HG02981 (cell line): ENCODE results near the gene CANX.
"Not testable (repeated sequence)": the region's sequence is repeated elsewhere in the genome, so short reads cannot be mapped to it uniquely, and the experiment has no call there.

Experiments used
- ATAC-seq: cut with Tn5 transposase; IDR thresholded peaks from one replicate; pipeline ENCODE4 v1.9.1; 2021; ENCODE audit warnings: mild to moderate bottlenecking, moderate library complexity; ENCODE audit not compliant: unreplicated experiment

The CANX gene

DNA sequence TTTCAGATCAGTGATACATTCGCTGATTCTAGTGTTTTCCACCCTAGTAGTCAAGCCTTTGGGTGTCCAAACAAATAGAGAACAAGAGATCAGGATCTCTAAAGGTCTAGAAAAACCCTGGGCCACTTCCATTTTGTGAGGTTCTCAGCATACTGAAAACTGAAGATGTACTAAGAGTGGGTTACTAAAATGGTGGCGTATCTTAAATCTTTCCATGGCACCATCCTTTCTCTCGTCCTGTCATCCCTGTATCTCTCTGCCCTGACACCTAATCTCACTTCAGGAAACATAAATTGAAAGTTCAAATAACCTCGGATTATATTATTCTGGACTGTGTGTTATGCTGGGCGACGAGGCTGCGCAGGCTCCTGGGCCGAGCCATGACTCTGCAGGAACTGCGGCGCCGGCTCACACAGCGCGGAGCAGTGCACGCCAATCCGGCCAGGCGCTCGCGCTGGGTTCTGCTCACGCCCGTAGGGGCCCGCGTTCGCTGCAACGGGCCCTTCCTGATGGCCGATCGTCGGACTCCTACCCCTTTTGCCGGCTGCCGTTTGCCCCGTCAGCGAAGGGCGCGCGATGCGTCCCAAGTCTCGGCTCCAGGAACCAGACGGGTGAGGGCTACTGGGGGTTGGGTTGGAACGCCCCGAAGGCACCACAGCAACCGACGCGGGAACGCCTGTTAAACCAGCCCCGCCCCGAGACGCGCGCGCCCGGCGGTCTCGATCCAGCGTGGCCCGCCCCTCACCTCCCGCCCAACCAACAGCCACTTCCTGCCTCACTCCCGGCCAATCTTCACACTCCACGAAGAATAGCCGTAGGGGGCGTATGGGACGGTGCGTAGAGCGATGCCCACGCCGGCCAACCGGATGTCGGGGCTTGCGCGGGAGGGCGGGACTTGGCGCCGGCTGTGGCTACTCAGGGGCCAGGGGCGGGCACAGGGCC is 503 bp upstream of the CANX start:
- ATAC-seq: peak; percentile 87

DNA sequence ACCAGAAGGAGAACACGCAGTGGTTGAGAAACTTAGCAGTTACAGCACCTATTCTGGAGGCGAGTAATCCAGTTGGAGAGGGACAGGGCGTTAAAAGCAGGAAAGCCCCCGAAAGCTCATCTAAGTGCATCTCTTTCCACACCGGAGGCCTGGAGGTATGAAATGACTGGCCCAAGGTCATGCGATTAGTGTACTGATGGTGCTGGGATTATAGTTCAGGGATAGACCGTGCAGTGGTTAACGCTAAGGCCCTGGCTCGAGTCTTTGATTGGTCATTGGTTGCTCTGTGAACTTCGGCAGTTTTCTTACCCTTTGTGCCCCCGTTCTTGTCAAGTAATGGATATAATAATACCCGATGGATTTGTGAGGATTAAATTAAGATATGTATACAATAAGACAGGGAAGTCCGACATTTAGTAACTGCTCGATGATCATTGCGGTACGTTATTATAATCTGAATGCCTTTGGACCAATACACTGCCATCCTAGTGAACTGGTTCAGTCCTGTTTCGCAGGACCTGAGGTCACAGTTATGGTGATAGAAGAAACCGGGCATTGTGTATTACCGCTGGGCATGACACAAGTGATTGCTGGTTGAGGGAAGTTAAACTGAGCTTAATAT is 960 bp downstream of the CANX start:
- ATAC-seq: no peak

GRCh38 chr5:179700401-179700918 is 1.7 kb downstream of the CANX start:
- no peak for ATAC-seq

- no peak for ATAC-seq
Observed at GRCh38 chr5:179716286-179716685, 17.5 kb downstream of the CANX start.

- ATAC-seq: no peak
Observed at GRCh38 chr5:179720222-179720621, 21.5 kb downstream of the CANX start.

- no peak for ATAC-seq
Observed at GRCh38 chr5:179724163-179724562, 25.4 kb downstream of the CANX start.

GRCh38 chr5:179727106-179727505 is 28.3 kb downstream of the CANX start:
- no peak for ATAC-seq

DNA sequence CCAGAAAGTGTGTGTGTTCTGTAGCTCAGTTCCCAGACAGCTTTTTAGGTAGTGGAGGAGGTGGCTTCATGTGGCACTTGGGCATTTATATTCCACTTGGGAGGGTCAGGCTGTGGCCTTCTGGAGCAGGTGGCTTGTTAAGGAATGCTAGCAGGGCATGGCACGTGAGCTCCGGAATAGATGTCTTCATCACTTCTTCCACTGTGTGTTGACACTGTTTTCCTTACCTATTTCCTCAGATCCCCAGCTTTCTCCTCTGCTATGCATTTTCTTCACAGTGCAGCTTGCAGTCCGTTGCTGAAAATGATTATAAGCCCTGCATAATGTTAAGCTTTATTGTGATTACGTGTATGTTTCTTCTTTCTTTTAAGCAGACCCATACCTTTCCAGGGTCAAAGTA is 30.5 kb downstream of the CANX start:
- no peak for ATAC-seq

DNA sequence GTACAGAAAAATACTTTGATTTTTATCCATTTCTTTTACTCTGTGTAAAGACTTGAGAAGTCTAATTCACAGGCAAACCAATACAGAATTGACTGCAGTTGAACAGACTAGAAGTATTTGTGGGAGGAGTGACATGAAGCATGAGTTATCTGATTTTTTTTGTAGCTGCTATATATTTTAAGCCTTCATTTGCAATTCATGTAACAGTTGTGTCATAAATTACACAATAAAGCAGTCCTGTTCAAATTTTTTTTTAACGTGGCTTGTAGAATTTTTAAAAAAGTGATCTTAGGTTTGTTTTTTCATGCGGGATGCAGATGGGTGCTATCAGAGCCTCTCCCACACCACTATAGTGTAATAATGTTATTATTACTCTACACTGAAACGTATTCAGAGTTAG is 31.0 kb downstream of the CANX start:
- ATAC-seq: no peak

GRCh38 chr5:179730356-179730755 is 31.6 kb downstream of the CANX start:
- ATAC-seq: no peak

- ATAC-seq: no peak
Observed at GRCh38 chr5:179730852-179731251, 32.1 kb downstream of the CANX start.

DNA sequence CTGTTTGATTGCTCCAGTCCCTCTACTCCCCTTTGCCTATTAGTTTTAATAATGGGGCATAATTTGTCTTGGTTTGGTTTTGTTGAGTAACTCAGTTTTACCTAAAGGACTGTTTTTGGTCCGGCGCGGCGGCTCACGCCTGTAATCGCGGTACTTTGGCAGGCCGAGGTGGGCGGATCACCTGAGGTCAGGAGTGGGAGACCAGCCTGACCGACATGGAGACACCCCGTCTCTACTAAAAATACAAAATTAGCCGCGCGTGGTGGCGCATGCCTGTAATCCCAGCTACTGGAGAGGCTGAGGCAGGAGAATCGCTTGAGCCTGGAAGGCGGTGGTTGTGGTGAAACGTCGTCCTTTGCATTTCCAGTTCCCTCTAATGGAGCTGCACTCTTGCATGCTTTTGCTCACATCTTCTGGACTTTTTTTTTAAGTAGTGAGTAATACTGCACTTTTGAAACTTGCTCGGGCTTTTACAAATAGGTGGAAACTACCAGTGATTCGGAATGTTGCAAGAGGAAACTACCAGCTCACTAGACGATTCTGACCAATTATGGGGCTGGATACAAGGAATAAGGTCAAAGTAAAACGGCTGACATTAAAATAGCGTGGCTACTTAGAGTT is 33.1 kb downstream of the CANX start:
- ATAC-seq: peak; percentile 9

GRCh38 chr5:179732412-179732917 is 33.7 kb downstream of the CANX start, which contains the start of gene MAML1:
Gene MAML1, plus strand, starts transcription at chr5:179732822. Its CDS starts 291 bp downstream, at chr5:179733113.
- peak; percentile 94 for ATAC-seq

DNA sequence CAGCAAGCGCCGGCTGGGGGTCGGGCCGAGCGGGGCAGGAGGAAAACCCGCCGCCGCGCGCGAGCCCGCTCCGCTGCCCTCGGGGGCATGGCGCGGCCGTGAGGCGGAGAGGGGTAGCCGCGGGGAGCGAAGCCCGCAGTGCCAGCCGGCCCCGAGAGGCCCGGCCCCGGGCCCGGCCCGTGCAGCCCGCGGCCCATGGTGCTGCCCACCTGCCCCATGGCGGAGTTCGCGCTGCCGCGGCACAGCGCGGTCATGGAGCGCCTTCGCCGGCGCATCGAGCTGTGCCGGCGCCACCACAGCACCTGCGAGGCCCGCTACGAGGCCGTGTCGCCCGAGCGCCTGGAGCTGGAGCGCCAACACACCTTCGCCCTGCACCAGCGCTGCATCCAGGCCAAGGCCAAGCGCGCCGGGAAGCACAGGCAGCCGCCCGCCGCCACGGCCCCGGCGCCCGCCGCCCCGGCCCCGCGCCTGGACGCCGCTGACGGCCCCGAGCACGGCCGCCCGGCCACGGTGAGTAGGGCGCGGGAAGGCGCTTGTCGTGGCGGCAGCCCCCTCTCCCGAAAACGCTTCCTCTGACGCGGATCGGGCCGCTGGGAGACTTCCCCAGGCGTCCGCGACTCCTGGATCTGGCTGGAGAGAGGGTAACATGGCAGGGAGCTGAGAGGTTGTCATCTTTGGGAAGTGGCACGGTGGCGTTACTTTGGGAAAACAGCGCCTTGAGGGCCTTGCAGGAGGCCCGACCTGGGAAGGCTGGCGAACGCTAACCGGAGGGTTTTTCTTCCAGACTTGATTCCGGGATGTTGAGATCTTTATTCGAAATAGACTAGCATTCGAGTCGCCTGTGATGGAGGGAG is 34.4 kb downstream of the CANX start:
- ATAC-seq: peak; percentile 28

DNA sequence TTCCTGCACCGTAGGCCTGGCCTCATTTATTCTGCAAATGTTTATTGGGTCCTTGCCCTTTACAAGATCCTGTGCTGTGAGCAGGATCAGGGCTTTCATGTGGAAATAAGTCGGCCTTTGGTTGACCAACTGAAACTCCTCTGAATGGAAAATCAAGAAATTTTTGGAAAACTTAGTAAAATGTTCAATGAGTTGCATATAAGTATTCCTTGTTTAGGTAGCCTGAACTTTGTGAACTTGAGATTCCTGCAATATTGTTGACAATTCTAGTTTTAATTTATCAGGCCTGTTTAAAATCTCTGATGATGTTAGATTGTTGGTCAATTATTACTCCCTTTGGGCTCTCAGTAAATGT is 35.0 kb downstream of the CANX start:
- no peak for ATAC-seq

GRCh38 chr5:179734536-179735164 is 35.9 kb downstream of the CANX start:
- ATAC-seq: no peak

GRCh38 chr5:179738742-179739141 is 40.0 kb downstream of the CANX start:
- ATAC-seq: no peak

DNA sequence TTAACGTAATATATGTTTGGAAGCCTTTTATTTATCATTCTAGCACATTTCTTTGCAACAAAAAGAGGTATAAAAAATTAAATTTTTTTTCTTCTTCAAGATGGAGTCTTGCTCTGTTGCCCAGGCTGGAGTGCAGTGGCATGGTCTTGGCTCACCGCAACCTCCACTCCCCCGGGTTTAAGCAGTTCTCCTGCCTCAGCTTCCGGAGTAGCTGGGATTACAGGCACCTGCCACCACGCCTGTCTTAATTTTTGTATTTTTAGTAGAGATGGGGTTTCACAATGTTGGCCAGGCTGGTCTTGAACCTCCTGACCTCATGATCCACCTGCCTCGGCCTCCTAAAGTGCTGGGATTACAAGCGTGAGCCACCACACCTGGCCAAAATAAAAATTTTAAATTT is 45.3 kb downstream of the CANX start:
- not testable (repeated sequence) for ATAC-seq

GRCh38 chr5:179746872-179747271 is 48.1 kb downstream of the CANX start:
- ATAC-seq: no peak

DNA sequence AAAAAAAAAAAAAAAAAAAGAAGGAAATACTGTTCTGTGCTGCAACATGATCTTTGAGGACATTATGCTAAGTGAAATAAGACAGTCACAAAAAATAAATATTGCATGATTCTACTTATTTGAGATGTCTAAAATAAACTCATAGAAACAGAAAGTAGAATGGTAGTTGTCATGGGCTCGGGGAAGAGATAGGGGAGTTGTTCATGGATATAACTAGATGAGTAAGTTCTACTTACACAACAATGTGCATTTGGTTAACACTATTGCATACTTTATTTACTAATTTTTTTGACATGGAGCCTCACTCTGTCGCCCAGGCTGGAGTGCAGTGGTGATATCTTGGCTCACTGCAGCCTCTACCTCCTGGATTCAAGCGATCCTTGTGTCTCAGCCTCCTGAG is 49.0 kb downstream of the CANX start:
- ATAC-seq: no peak
